HepG2 (cell line): Measurements from ENCODE around the gene KIAA0825. TPM values are rescaled to one million over a fixed set of nuclear protein-coding genes. Genes with fewer than 3 reads are reported as not detected.

ENCODE experiments used
- ATAC-seq: fragments of 200-7000 bp; cut with Tn5 transposase; 3 replicates; pipeline ENCODE4 v1.9.1; 2020; ENCODE audit warnings: mild to moderate bottlenecking, moderate library complexity
- BruUV-seq: library from RNA; stranded (reverse); fragments of 400-500 nt; replicated peaks from 2 replicates; lab custom pipeline; 2021; lab: Mats Ljungman, UMichigan
- CTCF ChIA-PET: fragments of 300-600 bp; formaldehyde crosslinking; extraction: SDS; loops from one replicate; lab custom pipeline; 2021; ENCODE audit warnings: low total read pairs, inconsistent platforms, low intra/inter-chr PET ratio; lab: Yijun Ruan, JAX
- POLR2A ChIA-PET: fragments of 350-600 bp; sonication (Branson Sonifier 250); formaldehyde crosslinking; loops from one replicate; lab custom pipeline; 2020; ENCODE audit warnings: antibody characterized with exemption, inconsistent platforms; lab: Yijun Ruan, JAX
- DNase-seq: peaks from one replicate; pipeline ENCODE4 v3.0.0-alpha.2; 2015; ENCODE audit warnings: low spot score
- FAIRE-seq: peaks from 3 replicates; lab custom pipeline; 2011; peaks lifted over from hg19 to GRCh38; lab: Jason Lieb, UNC
- H2AFZ ChIP-seq: one replicate; pipeline ENCODE4 v1.6.1; 2011; ENCODE audit warnings: low read length, inconsistent platforms
- H3K27ac ChIP-seq: fragments of 300-600 bp; 3 replicates; pipeline ENCODE4 v1.8.0; 2011; ENCODE audit warnings: mixed run types, mild to moderate bottlenecking, mixed read lengths, low read length, inconsistent platforms; ENCODE audit not compliant: insufficient read depth; ENCODE audit errors: extremely low read length
- H3K27me3 ChIP-seq, 2 experiments: fragments of 200-600 bp in 1 of 2; 2 replicates in 1 of 2; 3 replicates in 1 of 2; pipeline versions ENCODE4 v1.6.0 to v1.8.0; 2011; ENCODE audit warnings: low read length in 2 of 2, mild to moderate bottlenecking in 2 of 2, moderate library complexity in 2 of 2, inconsistent platforms in 1 of 2; ENCODE audit not compliant: insufficient read depth in 2 of 2, control insufficient read depth in 1 of 2
- H3K36me3 ChIP-seq, 2 experiments: fragments of 200-600 bp in 1 of 2; replicated peaks in 1 of 2; 2 replicates in 1 of 2; 3 replicates in 1 of 2; pipeline versions ENCODE4 v1.5.1 to v1.8.0; 2011; ENCODE audit warnings: low read length in 2 of 2, inconsistent platforms in 1 of 2; ENCODE audit not compliant: insufficient read depth in 2 of 2, control insufficient read depth in 1 of 2
- H3K4me1 ChIP-seq: 2 replicates; pipeline ENCODE4 v1.5.1; 2012; ENCODE audit warnings: low read length, inconsistent platforms; ENCODE audit not compliant: insufficient read depth
- H3K4me2 ChIP-seq: 2 replicates; pipeline ENCODE4 v1.6.0; 2011; ENCODE audit warnings: low read depth, low read length, inconsistent platforms
- H3K4me3 ChIP-seq, 3 experiments: fragments of 200-600 bp in 1 of 3; sonication (generic), shearing (Covaris generic) in 1 of 3; replicated peaks in 1 of 3; 2 replicates each; pipeline ENCODE4 v1.5.1; 2011 to 2016; ENCODE audit warnings: low read length in 3 of 3, inconsistent platforms in 2 of 3, low read depth in 2 of 3, mild to moderate bottlenecking in 2 of 3, control low read depth in 1 of 3, mixed read lengths in 1 of 3; ENCODE audit not compliant: insufficient read depth in 1 of 3
- H3K79me2 ChIP-seq: one replicate; pipeline ENCODE4 v1.6.1; 2011; ENCODE audit warnings: low read length, inconsistent platforms; ENCODE audit not compliant: insufficient read depth
- H3K9ac ChIP-seq: 2 replicates; pipeline ENCODE4 v1.6.0; 2011; ENCODE audit warnings: mild to moderate bottlenecking, low read depth, low read length, inconsistent platforms; ENCODE audit not compliant: insufficient read depth
- H3K9me3 ChIP-seq: 2 replicates; pipeline ENCODE4 v1.5.1; 2012; ENCODE audit warnings: mild to moderate bottlenecking, low read length
- H4K20me1 ChIP-seq: 2 replicates; pipeline ENCODE4 v1.6.0; 2011; ENCODE audit warnings: inconsistent platforms, mild to moderate bottlenecking, low read length, moderate library complexity; ENCODE audit not compliant: insufficient read depth
- AGO1 ChIP-seq: fragments of 200-400 bp; formaldehyde crosslinking; IDR thresholded peaks from 2 replicates; pipeline ENCODE4 v1.6.1; 2017; ENCODE audit warnings: mild to moderate bottlenecking, low read depth, low read length, moderate library complexity; ENCODE audit not compliant: poor library complexity, severe bottlenecking
- CTCF ChIP-seq: sonication (generic); formaldehyde crosslinking; IDR thresholded peaks from 2 replicates; pipeline ENCODE4 v1.5.0; 2020; ENCODE audit warnings: mild to moderate bottlenecking, missing genetic modification reagents, moderate library complexity
- DR1 ChIP-seq: sonication (generic); formaldehyde crosslinking; IDR thresholded peaks from 2 replicates; pipeline ENCODE4 v1.8.0; 2021; ENCODE audit warnings: mild to moderate bottlenecking, missing genetic modification reagents, inconsistent platforms
- MAF1 ChIP-seq: sonication (generic); formaldehyde crosslinking; IDR thresholded peaks from 2 replicates; pipeline ENCODE4 v1.5.0; 2020; ENCODE audit warnings: missing genetic modification reagents, borderline replicate concordance
- NFE2 ChIP-seq: sonication (generic); formaldehyde crosslinking; IDR thresholded peaks from 2 replicates; pipeline ENCODE4 v1.4.0; 2020; ENCODE audit warnings: missing genetic modification reagents
- NR2C2 ChIP-seq: sonication (generic); formaldehyde crosslinking; IDR thresholded peaks from 2 replicates; pipeline ENCODE4 v1.4.0; 2020; ENCODE audit warnings: missing genetic modification reagents, mild to moderate bottlenecking, moderate library complexity, borderline replicate concordance
- PHF20 ChIP-seq: sonication (generic); formaldehyde crosslinking; IDR thresholded peaks from 2 replicates; pipeline ENCODE4 v1.5.0; 2020; ENCODE audit warnings: mild to moderate bottlenecking, missing genetic modification reagents
- RARA ChIP-seq: IDR thresholded peaks from 2 replicates; pipeline ENCODE4 v1.6.1; 2016; ENCODE audit warnings: missing genetic modification reagents, missing compliant biosample characterization
- RBM39 ChIP-seq: fragments of 200-400 bp; formaldehyde crosslinking; IDR thresholded peaks from one replicate; pipeline ENCODE4 v1.6.1; 2018; ENCODE audit warnings: antibody characterized with exemption, mild to moderate bottlenecking, low read depth, low read length; ENCODE audit not compliant: poor library complexity, severe bottlenecking
- RFX5 ChIP-seq: IDR thresholded peaks from 2 replicates; pipeline ENCODE4 v1.6.1; 2011; ENCODE audit warnings: low read depth, low read length, improper control_type of control experiment
- SIX1 ChIP-seq: sonication (generic); formaldehyde crosslinking; IDR thresholded peaks from 2 replicates; pipeline ENCODE4 v1.4.0; 2020; ENCODE audit warnings: missing genetic modification reagents, borderline replicate concordance
- STAT5B ChIP-seq: sonication (generic); formaldehyde crosslinking; IDR thresholded peaks from 2 replicates; pipeline ENCODE4 v1.4.0; 2020; ENCODE audit warnings: missing genetic modification reagents
- TMF1 ChIP-seq: sonication (generic); formaldehyde crosslinking; IDR thresholded peaks from 2 replicates; pipeline ENCODE4 v1.8.1; 2022; ENCODE audit warnings: low read depth, missing genetic modification reagents
- ZBTB44 ChIP-seq: sonication (generic); formaldehyde crosslinking; IDR thresholded peaks from 2 replicates; pipeline ENCODE4 v1.4.0; 2020; ENCODE audit warnings: missing genetic modification reagents
- ZC3H13 ChIP-seq: sonication (generic); formaldehyde crosslinking; IDR thresholded peaks from 2 replicates; pipeline ENCODE4 v1.8.1; 2023; ENCODE audit warnings: mild to moderate bottlenecking, missing genetic modification reagents, moderate library complexity
- ZMYM2 ChIP-seq: sonication (generic); formaldehyde crosslinking; IDR thresholded peaks from 2 replicates; pipeline ENCODE4 v1.8.0; 2022; ENCODE audit warnings: mild to moderate bottlenecking, missing genetic modification reagents
- ZNF564 ChIP-seq: sonication (generic); formaldehyde crosslinking; IDR thresholded peaks from 2 replicates; pipeline ENCODE4 v1.8.1; 2023; ENCODE audit warnings: mild to moderate bottlenecking, missing genetic modification reagents
- ZSCAN31 ChIP-seq: sonication (generic); formaldehyde crosslinking; IDR thresholded peaks from 2 replicates; pipeline ENCODE4 v1.5.0; 2020; ENCODE audit warnings: low read depth, mild to moderate bottlenecking, missing genetic modification reagents
- WGBS: methylation state at CpG from one replicate; pipeline ENCODE4 v1.1.6; 2017; ENCODE audit warnings: low lambda C conversion rate; 5-methylcytosine and 5-hydroxymethylcytosine counted together
- in situ Hi-C: cut with HindIII; loops from 2 replicates; pipeline ENCODE4 v1.10.0; 2017; ENCODE audit warnings: low pct_unique_long_range_greater_than_20kb; ENCODE audit not compliant: extremely low pct_ligation_motif_present
- intact Hi-C: fragments of 100-400 bp; cut with micrococcal nuclease; formaldehyde crosslinking; loops from one replicate; pipeline ENCODE4 v1.10.0; 2022; ENCODE audit not compliant: unreplicated experiment
- polyA plus RNA-seq, 8 experiments: library from polyadenylated mRNA; depleted of rRNA in 3 of 8; stranded (reverse) in 7 of 8; unstranded in 1 of 8; fragments of >200 nt; fragmentation: Illumina TruSeq in 4 of 8; extraction: Trizol in 4 of 8; gene quantifications; 2 replicates each; pipeline versions ENCODE4 v1.2.1 to v1.2.3, GENCODE V29; 2011 to 2016; ENCODE audit warnings: low read depth in 4 of 8, missing spikeins in 1 of 8, mixed read lengths in 1 of 8; ENCODE audit not compliant: insufficient read depth in 1 of 8
- total RNA-seq, 5 experiments: library from RNA; depleted of rRNA; stranded (reverse); fragments of >200 nt; fragmentation: Illumina TruSeq; extraction: Trizol; gene quantifications; 2 replicates each; pipeline ENCODE4 v1.2.3, GENCODE V29; 2016; ENCODE audit warnings: low read depth in 1 of 5

The KIAA0825 gene
- total and polyA plus RNA-seq, 2 of the 13 experiments (the other 11 are each of a cell fraction or from before 2014, with no cell fraction given): 0.05 to 0.51 TPM

GRCh38 chr5:94391996-94392395 is 226.4 kb downstream of the KIAA0825 start:
- no peak for TF ChIP-seq DR1 (CRISPR knock-in tag)
- no peak for TF ChIP-seq ZBTB44
- TF ChIP-seq PHF20: no peak
- no peak for TF ChIP-seq AGO1
- no peak for TF ChIP-seq RBM39
- TF ChIP-seq ZNF564: no peak
- TF ChIP-seq STAT5B (CRISPR knock-in tag): no peak
- TF ChIP-seq RFX5: no peak
- no peak for TF ChIP-seq TMF1 (CRISPR knock-in tag)
- no peak for TF ChIP-seq SIX1 (CRISPR knock-in tag)
- TF ChIP-seq NR2C2: no peak
- no peak for TF ChIP-seq ZMYM2 (CRISPR knock-in tag)
- TF ChIP-seq ZSCAN31 (CRISPR knock-in tag): no peak
- TF ChIP-seq RARA (CRISPR knock-in tag): no peak
- no peak for TF ChIP-seq NFE2
- no peak for TF ChIP-seq CTCF (CRISPR knock-in tag)
- no peak for TF ChIP-seq ZC3H13 (CRISPR knock-in tag)
- TF ChIP-seq MAF1: no peak
- H3K27ac ChIP-seq: no peak overlapping the region
- ChIA-PET CTCF (no interaction called here), POLR2A (no interaction called here)
- H3K9ac ChIP-seq: no peak overlapping the region
- intact Hi-C loops (no loop called here), in situ Hi-C loops (no loop called here)
- H3K79me2 ChIP-seq: no peaks in the 10 kb centered on the region
- H4K20me1 ChIP-seq: no peaks in the 10 kb centered on the region; the same call in 1 of the 2 replicates
- H3K4me3 ChIP-seq: no peak overlapping the region
- H3K4me2 ChIP-seq: no peak overlapping the region
- no peaks in the 10 kb centered on the region for H3K36me3 ChIP-seq
- no TSS peak for BruUV-seq
- H2AFZ ChIP-seq: no peak overlapping the region
- no peaks in the 10 kb centered on the region for H3K9me3 ChIP-seq
- FAIRE-seq (no peak), ATAC-seq (no peak), DNase-seq (no peak)
- H3K4me1 ChIP-seq: no peaks in the 10 kb centered on the region
- 56% methylated on average over 1 of the region's 1 CpG for WGBS
- no peaks in the 10 kb centered on the region; a peak in 1 of 5 replicates for H3K27me3 ChIP-seq
